HL-60 (cell line): Measurements from ENCODE around the gene APOC4.

Source experiments
- DNase-seq, 2 experiments: peaks; one replicate each; pipeline ENCODE4 v3.0.0-alpha.2; 2010 to 2020; ENCODE audit warnings: low read depth in 1 of 2, low spot score in 1 of 2
- H3K27ac ChIP-seq: fragments of 250-450 bp; sonication (Bioruptor Pico); replicated peaks from 2 replicates; pipeline ENCODE4 v1.5.1; 2020; ENCODE audit warnings: mild to moderate bottlenecking, moderate library complexity
- H3K27me3 ChIP-seq: fragments of 250-450 bp; sonication (Bioruptor Pico); 2 replicates; pipeline ENCODE4 v1.5.1; 2021; ENCODE audit warnings: mild to moderate bottlenecking, moderate library complexity; ENCODE audit not compliant: insufficient read depth, poor library complexity, severe bottlenecking
- H3K4me3 ChIP-seq: replicated peaks from 2 replicates; pipeline ENCODE4 v1.5.1; 2011; ENCODE audit warnings: mild to moderate bottlenecking, control low read depth, low read length; ENCODE audit not compliant: insufficient read depth
- GABPA ChIP-seq: IDR thresholded peaks from 2 replicates; pipeline ENCODE4 v1.6.1; 2012; ENCODE audit warnings: low read depth
- POLR2AphosphoS5 ChIP-seq: IDR thresholded peaks from 2 replicates; pipeline ENCODE4 v1.6.1; 2012; ENCODE audit warnings: low read depth
- SPI1 ChIP-seq: IDR thresholded peaks from 2 replicates; pipeline ENCODE4 v1.6.1; 2012; ENCODE audit warnings: low read depth, mild to moderate bottlenecking, borderline replicate concordance
- TF ChIP-seq, protein P1 (sequence below): IDR thresholded peaks from 2 replicates; pipeline ENCODE4 v1.6.1; 2012; ENCODE audit warnings: low read depth; ENCODE audit not compliant: insufficient replicate concordance
- TF ChIP-seq, protein P2 (sequence below): IDR thresholded peaks from one replicate; pipeline ENCODE4 v1.5.1; 2011; ENCODE audit warnings: low read length, control low read depth, inconsistent platforms; ENCODE audit not compliant: insufficient read depth

APOC4 gene

DNA sequence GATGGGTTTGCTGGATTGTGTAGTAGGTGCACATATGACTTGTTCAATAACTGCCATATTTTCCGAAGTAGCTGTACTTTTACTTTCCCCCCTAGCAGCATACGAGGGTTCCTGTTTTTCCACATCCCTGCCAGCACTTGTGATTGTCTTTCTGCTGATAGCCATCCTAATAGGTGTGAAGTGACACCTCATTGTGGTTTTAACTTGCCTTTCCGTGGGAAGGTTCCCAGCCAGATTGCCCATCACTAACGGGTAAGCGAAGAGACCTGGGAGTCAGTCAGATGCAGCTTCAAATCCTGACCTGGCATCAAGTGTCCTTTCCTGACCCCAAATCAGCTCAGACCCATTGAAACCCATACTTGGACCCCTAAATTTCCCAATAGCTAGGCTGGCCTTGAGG is 17.7 kb downstream of the APOC4 start:
- DNase-seq = no peak
- H3K27ac ChIP-seq = no peak overlapping the region
- TF ChIP-seq, protein P1, sequence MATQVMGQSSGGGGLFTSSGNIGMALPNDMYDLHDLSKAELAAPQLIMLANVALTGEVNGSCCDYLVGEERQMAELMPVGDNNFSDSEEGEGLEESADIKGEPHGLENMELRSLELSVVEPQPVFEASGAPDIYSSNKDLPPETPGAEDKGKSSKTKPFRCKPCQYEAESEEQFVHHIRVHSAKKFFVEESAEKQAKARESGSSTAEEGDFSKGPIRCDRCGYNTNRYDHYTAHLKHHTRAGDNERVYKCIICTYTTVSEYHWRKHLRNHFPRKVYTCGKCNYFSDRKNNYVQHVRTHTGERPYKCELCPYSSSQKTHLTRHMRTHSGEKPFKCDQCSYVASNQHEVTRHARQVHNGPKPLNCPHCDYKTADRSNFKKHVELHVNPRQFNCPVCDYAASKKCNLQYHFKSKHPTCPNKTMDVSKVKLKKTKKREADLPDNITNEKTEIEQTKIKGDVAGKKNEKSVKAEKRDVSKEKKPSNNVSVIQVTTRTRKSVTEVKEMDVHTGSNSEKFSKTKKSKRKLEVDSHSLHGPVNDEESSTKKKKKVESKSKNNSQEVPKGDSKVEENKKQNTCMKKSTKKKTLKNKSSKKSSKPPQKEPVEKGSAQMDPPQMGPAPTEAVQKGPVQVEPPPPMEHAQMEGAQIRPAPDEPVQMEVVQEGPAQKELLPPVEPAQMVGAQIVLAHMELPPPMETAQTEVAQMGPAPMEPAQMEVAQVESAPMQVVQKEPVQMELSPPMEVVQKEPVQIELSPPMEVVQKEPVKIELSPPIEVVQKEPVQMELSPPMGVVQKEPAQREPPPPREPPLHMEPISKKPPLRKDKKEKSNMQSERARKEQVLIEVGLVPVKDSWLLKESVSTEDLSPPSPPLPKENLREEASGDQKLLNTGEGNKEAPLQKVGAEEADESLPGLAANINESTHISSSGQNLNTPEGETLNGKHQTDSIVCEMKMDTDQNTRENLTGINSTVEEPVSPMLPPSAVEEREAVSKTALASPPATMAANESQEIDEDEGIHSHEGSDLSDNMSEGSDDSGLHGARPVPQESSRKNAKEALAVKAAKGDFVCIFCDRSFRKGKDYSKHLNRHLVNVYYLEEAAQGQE = no peak
- no peak for TF ChIP-seq SPI1
- TF ChIP-seq, protein P2, sequence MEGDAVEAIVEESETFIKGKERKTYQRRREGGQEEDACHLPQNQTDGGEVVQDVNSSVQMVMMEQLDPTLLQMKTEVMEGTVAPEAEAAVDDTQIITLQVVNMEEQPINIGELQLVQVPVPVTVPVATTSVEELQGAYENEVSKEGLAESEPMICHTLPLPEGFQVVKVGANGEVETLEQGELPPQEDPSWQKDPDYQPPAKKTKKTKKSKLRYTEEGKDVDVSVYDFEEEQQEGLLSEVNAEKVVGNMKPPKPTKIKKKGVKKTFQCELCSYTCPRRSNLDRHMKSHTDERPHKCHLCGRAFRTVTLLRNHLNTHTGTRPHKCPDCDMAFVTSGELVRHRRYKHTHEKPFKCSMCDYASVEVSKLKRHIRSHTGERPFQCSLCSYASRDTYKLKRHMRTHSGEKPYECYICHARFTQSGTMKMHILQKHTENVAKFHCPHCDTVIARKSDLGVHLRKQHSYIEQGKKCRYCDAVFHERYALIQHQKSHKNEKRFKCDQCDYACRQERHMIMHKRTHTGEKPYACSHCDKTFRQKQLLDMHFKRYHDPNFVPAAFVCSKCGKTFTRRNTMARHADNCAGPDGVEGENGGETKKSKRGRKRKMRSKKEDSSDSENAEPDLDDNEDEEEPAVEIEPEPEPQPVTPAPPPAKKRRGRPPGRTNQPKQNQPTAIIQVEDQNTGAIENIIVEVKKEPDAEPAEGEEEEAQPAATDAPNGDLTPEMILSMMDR = no peak
- no peak for TF ChIP-seq GABPA
- no peak for TF ChIP-seq POLR2AphosphoS5
- H3K4me3 ChIP-seq = no peak overlapping the region
- H3K27me3 ChIP-seq = no peaks in the 10 kb centered on the region

DNA sequence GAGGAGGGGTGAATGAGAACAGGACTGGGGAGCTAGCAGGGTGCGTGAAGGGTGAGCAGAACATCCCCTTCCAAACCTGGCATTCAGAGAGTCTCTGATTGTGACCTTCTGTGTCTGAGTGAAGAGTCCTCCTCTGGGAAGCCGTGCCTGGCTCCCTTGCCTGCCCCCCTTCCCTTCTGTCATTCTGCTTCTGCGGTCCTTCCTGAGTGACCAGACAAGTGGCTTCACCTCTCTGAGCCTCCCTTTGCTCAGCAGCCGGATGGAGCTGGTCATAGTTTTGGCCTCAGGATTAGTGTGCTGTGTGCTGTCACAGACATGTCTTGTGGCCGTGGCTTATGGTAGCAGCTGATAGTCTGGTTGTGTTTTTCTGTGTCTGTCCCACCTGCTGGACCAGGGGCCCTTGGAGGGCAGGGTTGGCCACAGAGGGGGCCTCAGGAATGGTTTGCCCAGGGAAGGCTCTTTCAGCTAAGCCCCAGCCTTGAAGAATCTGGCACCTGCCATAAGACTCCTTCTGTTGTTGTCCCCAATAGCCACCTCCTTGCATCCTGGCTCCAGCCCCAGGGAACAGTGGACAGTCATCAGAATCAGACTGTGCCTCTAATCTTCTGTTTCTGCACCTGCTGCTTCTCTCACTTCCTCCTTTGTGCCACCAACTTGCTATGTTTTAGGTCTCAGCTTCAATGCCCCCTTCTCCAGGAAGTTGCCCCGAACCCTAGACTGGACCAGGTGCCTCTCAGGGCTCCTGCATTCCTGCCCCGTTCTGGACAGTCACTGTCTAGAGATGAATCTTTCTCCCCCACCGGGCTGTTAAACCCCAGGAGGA is 19.1 kb downstream of the APOC4 start:
- Histone ChIP-seq H3K27me3 (no peaks in the 10 kb centered on the region), H3K4me3 (no peak overlapping the region), H3K27ac (no peak overlapping the region)
- TF ChIP-seq POLR2AphosphoS5 (no peak), SPI1 (peak; percentile 22; the same call in 1 of the 2 replicates)
- DNase-seq = no peak

DNA sequence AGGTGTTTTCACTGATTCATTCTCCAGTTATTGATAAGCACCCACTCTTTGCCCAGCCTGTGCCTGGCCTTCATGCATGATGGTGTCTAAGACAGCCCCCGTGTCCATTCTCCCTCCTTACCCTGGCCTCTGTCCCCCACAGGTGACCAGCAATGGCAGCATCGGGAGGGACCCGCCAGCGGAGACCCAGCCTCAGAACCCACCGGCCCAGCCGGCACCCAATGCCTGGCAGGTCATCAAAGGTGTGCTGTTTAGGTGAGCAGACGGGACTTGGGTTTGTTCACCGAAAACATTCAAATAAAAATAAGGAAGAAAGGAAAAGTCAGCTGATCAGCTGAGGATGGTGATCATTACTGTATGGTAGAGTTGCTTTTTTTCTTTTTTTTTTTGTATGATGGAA is 19.8 kb downstream of the APOC4 start:
- H3K27ac ChIP-seq = no peak overlapping the region
- TF ChIP-seq, protein P1 = no peak
- TF ChIP-seq SPI1 = no peak
- no peak for TF ChIP-seq POLR2AphosphoS5
- TF ChIP-seq GABPA = no peak
- TF ChIP-seq, protein P2 = no peak
- DNase-seq = no peak
- H3K27me3 ChIP-seq = no peaks in the 10 kb centered on the region
- no peak overlapping the region for H3K4me3 ChIP-seq

DNA sequence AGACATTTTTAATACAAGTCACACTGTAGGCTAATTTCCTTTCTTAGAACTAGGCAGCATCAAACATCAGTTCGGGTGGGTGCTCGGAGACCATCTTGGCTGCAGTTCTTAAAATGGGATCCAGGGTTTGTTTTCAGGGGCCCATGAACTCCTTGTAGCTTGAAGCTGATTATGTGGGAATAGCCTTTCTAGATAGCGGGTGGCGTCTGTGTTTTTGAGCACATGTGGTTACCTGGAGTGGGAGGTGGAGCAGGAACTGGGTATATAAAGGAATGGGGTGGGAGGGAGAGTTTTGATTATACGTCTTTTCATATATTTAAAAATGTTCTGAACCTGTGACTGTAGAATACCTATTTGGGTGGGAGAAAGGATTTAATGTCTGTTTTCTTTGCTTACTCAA is 26.1 kb downstream of the APOC4 start:
- Histone ChIP-seq H3K27ac (no peak overlapping the region), H3K27me3 (no peaks in the 10 kb centered on the region), H3K4me3 (no peak overlapping the region)
- TF ChIP-seq, protein P1 = no peak
- TF ChIP-seq POLR2AphosphoS5 = no peak
- no peak for TF ChIP-seq SPI1
- TF ChIP-seq, protein P2 = no peak
- no peak for TF ChIP-seq GABPA
- no peak for DNase-seq
